Measurements from ENCODE around the gene SNX8. TPM values are rescaled to one million over a fixed set of nuclear protein-coding genes. Genes with fewer than 3 reads are reported as not detected.
A peak's percentile ranks its signal among the peaks of the same experiment; 100 is the strongest.

The SNX8 gene
- total and polyA plus RNA-seq, 9 of the 15 experiments (the other 6 are each of a cell fraction or from before 2014, with no cell fraction given): 2.7 to 51.6 (median 16.9) TPM

DNA sequence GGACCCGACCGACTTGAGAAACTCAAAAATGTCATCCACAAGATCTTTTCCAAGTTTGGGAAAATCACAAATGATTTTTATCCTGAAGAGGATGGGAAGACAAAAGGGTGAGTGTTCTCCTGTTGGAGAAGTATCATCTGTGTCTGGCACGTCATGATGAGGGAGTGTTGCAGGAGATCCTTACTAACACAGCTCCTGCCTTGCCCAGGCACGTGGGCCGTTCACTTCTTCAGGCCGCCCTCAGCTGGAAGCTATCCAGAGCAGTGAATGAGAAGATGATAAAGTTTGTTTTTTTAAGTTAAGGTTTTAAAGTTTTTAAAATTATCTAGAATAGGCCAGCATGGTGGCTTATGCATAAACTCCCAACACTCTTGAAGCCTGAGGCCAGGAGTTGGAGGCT, 46.6 kb upstream of the SNX8 start:
- intact Hi-C loops (cut with micrococcal nuclease) (no loop called here), in situ Hi-C loops (cut with MboI) (no loop called here)
- no TSS peak for BruUV-seq (replicated peaks)
- no peaks in the 10 kb centered on the region for H3K9me1 ChIP-seq (ENCODE audit: control insufficient read depth, insufficient read depth, low read length)
- CTCF ChIA-PET (ENCODE audit: low intra/inter-chr PET ratio): no interaction called here
- no peak overlapping the region for H3K27ac ChIP-seq (ENCODE audit: extremely low read depth, low read depth, low read length)
- POLR2A ChIA-PET: interaction anchor here (1.7 to 3.2 kb wide), 2 partner anchors 10 to 13 kb away, joined by 5 to 13 read pairs; no protein-coding TSS in a partner anchor
- H3K79me2 ChIP-seq (ENCODE audit: control insufficient read depth, insufficient read depth, low read length): peaks cover 83% of the 10 kb centered on the region
- FAIRE-seq: no peak
- H3K4me2 ChIP-seq (ENCODE audit: insufficient read depth, low read length): no peak overlapping the region
- no peaks in the 10 kb centered on the region for H3K9me3 ChIP-seq (replicated peaks; ENCODE audit: control insufficient read depth, insufficient read depth, low read depth, low read length)
- no peak overlapping the region for H3K9ac ChIP-seq (ENCODE audit: insufficient read depth in 1 of 2, low read depth in 2 of 2, low read length in 2 of 2)
- DNase-seq (ENCODE audit: extremely low read depth in 1 of 4, low spot score in 3 of 4): no peak
- peaks cover 12 to 19% of the 10 kb centered on the region in 2 experiments; a peak in 4 of 5 replicates for H3K4me1 ChIP-seq (replicated peaks in 1 of 2; ENCODE audit: control insufficient read depth in 2 of 2, insufficient read depth in 2 of 2, low read length in 2 of 2)
- no peak for ATAC-seq
- H2AFZ ChIP-seq (ENCODE audit: low read depth, low read length): no peak overlapping the region
- 89% methylated on average over 6 of the region's 6 CpGs for WGBS (ENCODE audit: insufficient coverage, low coverage, missing lambda C conversion rate)
- no peaks in the 10 kb centered on the region for H3K27me3 ChIP-seq (ENCODE audit: control insufficient read depth in 2 of 2, insufficient read depth in 2 of 2, low read length in 2 of 2)
- no peak overlapping the region for H3K4me3 ChIP-seq
- TF ChIP-seq PURB (CRISPR knock-in tag; IDR thresholded peaks at IDR 0.05; ENCODE audit: low read depth) (no peak), HNRNPUL1 (IDR thresholded peaks at IDR 0.05; ENCODE audit: low read length) (no peak), ZNF445 (CRISPR knock-in tag; IDR thresholded peaks at IDR 0.05; ENCODE audit: low read depth) (no peak), CCNT2 (IDR thresholded peaks at IDR 0.05; ENCODE audit: borderline replicate concordance, extremely low read depth, insufficient read length, low read depth, low read length) (no peak)
- H4K20me1 ChIP-seq (replicated peaks; ENCODE audit: control insufficient read depth, insufficient read depth, low read length): peaks cover 59% of the 10 kb centered on the region
- peaks cover 94% of the 10 kb centered on the region for H3K36me3 ChIP-seq (ENCODE audit: control insufficient read depth, insufficient read depth, low read length)

DNA sequence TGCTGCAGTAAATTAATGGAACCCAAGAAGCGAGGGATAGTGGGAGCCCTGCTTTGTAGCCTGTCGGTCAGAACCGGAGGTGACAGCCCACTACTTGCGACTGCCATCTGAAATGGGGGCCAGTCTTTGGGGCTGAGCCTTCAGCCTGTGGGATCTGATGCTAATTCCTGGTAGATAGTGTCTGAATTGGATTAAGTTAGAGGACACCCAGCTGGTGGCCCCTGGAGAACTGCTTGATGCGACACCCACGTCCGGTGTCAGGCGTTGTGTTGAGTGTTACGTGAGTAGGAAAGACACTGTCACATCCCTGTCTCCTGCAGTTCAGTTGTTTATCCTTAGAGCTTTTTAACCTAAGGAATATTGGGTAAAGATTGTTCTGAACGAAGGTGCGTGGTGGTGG, 45.4 kb upstream of the SNX8 start:
- ChIA-PET CTCF (ENCODE audit: low intra/inter-chr PET ratio) (no interaction called here), POLR2A (interaction anchor here (0.7 to 3.2 kb wide), 5 partner anchors 11 to 121 kb away, joined by 3 to 13 read pairs (median 5); no protein-coding TSS in a partner anchor)
- no peaks in the 10 kb centered on the region for H3K9me1 ChIP-seq (ENCODE audit: control insufficient read depth, insufficient read depth, low read length)
- no peak overlapping the region for H2AFZ ChIP-seq (ENCODE audit: low read depth, low read length)
- H3K9me3 ChIP-seq (replicated peaks; ENCODE audit: control insufficient read depth, insufficient read depth, low read depth, low read length): no peaks in the 10 kb centered on the region
- intact Hi-C loops (cut with micrococcal nuclease) (no loop called here), in situ Hi-C loops (cut with MboI) (no loop called here)
- H3K4me2 ChIP-seq (ENCODE audit: insufficient read depth, low read length): no peak overlapping the region
- H3K36me3 ChIP-seq (ENCODE audit: control insufficient read depth, insufficient read depth, low read length): peaks cover 86% of the 10 kb centered on the region
- peaks cover 86% of the 10 kb centered on the region for H3K79me2 ChIP-seq (ENCODE audit: control insufficient read depth, insufficient read depth, low read length)
- DNase-seq (ENCODE audit: extremely low read depth in 1 of 4, low spot score in 3 of 4) (peak in 1 of 4 experiments; percentile 6), FAIRE-seq (no peak), ATAC-seq (no peak)
- H3K27me3 ChIP-seq (ENCODE audit: control insufficient read depth in 2 of 2, insufficient read depth in 2 of 2, low read length in 2 of 2): no peaks in the 10 kb centered on the region
- WGBS (ENCODE audit: insufficient coverage, low coverage, missing lambda C conversion rate): 98% methylated on average over 11 of the region's 11 CpGs
- no peak overlapping the region for H3K27ac ChIP-seq (ENCODE audit: extremely low read depth, low read depth, low read length)
- H3K9ac ChIP-seq (ENCODE audit: insufficient read depth in 1 of 2, low read depth in 2 of 2, low read length in 2 of 2): peak overlapping the region in 1 of 2 experiments; percentile 14; a peak in 1 of 4 replicates
- no peak overlapping the region for H3K4me3 ChIP-seq
- TF ChIP-seq ZSCAN32 (CRISPR knock-in tag; IDR thresholded peaks at IDR 0.05): no peak
- TF ChIP-seq RBFOX2 (IDR thresholded peaks at IDR 0.05; ENCODE audit: low read depth, low read length): peak; percentile 48
- no TSS peak for BruUV-seq (replicated peaks)
- peaks cover 12 to 26% of the 10 kb centered on the region in 2 experiments; a peak in 4 of 5 replicates for H3K4me1 ChIP-seq (replicated peaks in 1 of 2; ENCODE audit: control insufficient read depth in 2 of 2, insufficient read depth in 2 of 2, low read length in 2 of 2)
- peaks cover 59% of the 10 kb centered on the region for H4K20me1 ChIP-seq (replicated peaks; ENCODE audit: control insufficient read depth, insufficient read depth, low read length)

Measured in K562 (cell line).